ENCODE data around the gene EIF2A. TPM values are rescaled to one million over a fixed set of nuclear protein-coding genes. Genes with fewer than 3 reads are reported as not detected.

The EIF2A gene
- total RNA-seq, 1 donor from 2014 or later, result 146 TPM

GRCh38 chr3:150626148-150626930 is 79.8 kb downstream of the EIF2A start:
- DNase-seq (ENCODE audit: extremely low spot score in 2 of 2), result no peak
- Histone ChIP-seq H3K27ac (no peak overlapping the region), H3K9me3 (no peaks in the 10 kb centered on the region), H3K4me1 (peaks cover 5% of the 10 kb centered on the region), H3K27me3 (no peaks in the 10 kb centered on the region), H3K36me3 (peaks cover 0 to 35% of the 10 kb centered on the region in 2 donors), H3K4me3 (no peak overlapping the region)
- intact Hi-C loops (cut with DNase I), result no loop called here
- TF ChIP-seq CTCF (IDR thresholded peaks at IDR 0.05) (no peak), POLR2A (IDR thresholded peaks at IDR 0.05) (no peak), POLR2AphosphoS5 (IDR thresholded peaks at IDR 0.05; ENCODE audit: insufficient read depth in 1 of 2, low read depth in 1 of 2) (no peak)

GRCh38 chr3:150627557-150627956 is 81.0 kb downstream of the EIF2A start:
- intact Hi-C loops (cut with DNase I), result no loop called here
- Histone ChIP-seq H3K27me3 (no peaks in the 10 kb centered on the region), H3K36me3 (peaks cover 0 to 35% of the 10 kb centered on the region in 2 donors), H3K9me3 (no peaks in the 10 kb centered on the region), H3K27ac (no peak overlapping the region), H3K4me3 (no peak overlapping the region), H3K4me1 (peaks cover 5% of the 10 kb centered on the region)
- TF ChIP-seq POLR2A (IDR thresholded peaks at IDR 0.05) (no peak), POLR2AphosphoS5 (IDR thresholded peaks at IDR 0.05; ENCODE audit: insufficient read depth in 1 of 2, low read depth in 1 of 2) (no peak), CTCF (IDR thresholded peaks at IDR 0.05) (no peak)
- DNase-seq (ENCODE audit: extremely low spot score in 2 of 2), result no peak

- H3K36me3 ChIP-seq, result peaks cover 0 to 27% of the 10 kb centered on the region in 2 donors
- H3K4me1 ChIP-seq, result no peaks in the 10 kb centered on the region
- H3K4me3 ChIP-seq, result no peak overlapping the region
- H3K27me3 ChIP-seq, result no peaks in the 10 kb centered on the region
- H3K9me3 ChIP-seq, result no peaks in the 10 kb centered on the region
- DNase-seq (ENCODE audit: extremely low spot score in 2 of 2), result no peak
- H3K27ac ChIP-seq, result no peak overlapping the region
- TF ChIP-seq CTCF (IDR thresholded peaks at IDR 0.05) (no peak), POLR2A (IDR thresholded peaks at IDR 0.05) (no peak), POLR2AphosphoS5 (IDR thresholded peaks at IDR 0.05; ENCODE audit: insufficient read depth in 1 of 2, low read depth in 1 of 2) (no peak)
- intact Hi-C loops (cut with DNase I), result no loop called here
These were observed 85.1 kb downstream of the EIF2A start for GRCh38 chr3:150631515-150632221.

- Histone ChIP-seq H3K4me1 (no peaks in the 10 kb centered on the region), H3K27ac (no peak overlapping the region), H3K4me3 (no peak overlapping the region), H3K27me3 (no peaks in the 10 kb centered on the region), H3K9me3 (no peaks in the 10 kb centered on the region), H3K36me3 (peaks cover 0 to 12% of the 10 kb centered on the region in 2 donors)
- TF ChIP-seq POLR2A (IDR thresholded peaks at IDR 0.05) (no peak), POLR2AphosphoS5 (IDR thresholded peaks at IDR 0.05; ENCODE audit: insufficient read depth in 1 of 2, low read depth in 1 of 2) (no peak), CTCF (IDR thresholded peaks at IDR 0.05) (no peak)
- DNase-seq (ENCODE audit: extremely low spot score in 2 of 2), result no peak
- intact Hi-C loops (cut with DNase I), result no loop called here
These were observed 88.5 kb downstream of the EIF2A start for GRCh38 chr3:150635076-150635475.

GRCh38 chr3:150635526-150635925 is 88.9 kb downstream of the EIF2A start:
- TF ChIP-seq CTCF (IDR thresholded peaks at IDR 0.05) (no peak), POLR2A (IDR thresholded peaks at IDR 0.05) (no peak), POLR2AphosphoS5 (IDR thresholded peaks at IDR 0.05; ENCODE audit: insufficient read depth in 1 of 2, low read depth in 1 of 2) (no peak)
- intact Hi-C loops (cut with DNase I), result no loop called here
- Histone ChIP-seq H3K36me3 (peaks cover 0 to 8% of the 10 kb centered on the region in 2 donors), H3K27ac (no peak overlapping the region), H3K4me1 (no peaks in the 10 kb centered on the region), H3K4me3 (no peak overlapping the region), H3K27me3 (no peaks in the 10 kb centered on the region), H3K9me3 (no peaks in the 10 kb centered on the region)
- no peak for DNase-seq (ENCODE audit: extremely low spot score in 2 of 2)

All from vagina (tissue), 2 donors.